HFF-Myc (cell line): ENCODE results near the gene STX16.
"Not testable (repeated sequence)": the region's sequence is repeated elsewhere in the genome, so short reads cannot be mapped to it uniquely, and the experiment has no call there.

ENCODE experiments used
- DNase-seq: peaks from one replicate; pipeline ENCODE4 v3.0.0-alpha.2; 2011; ENCODE audit warnings: low read depth; ENCODE audit errors: extremely low read depth
- H3K4me3 ChIP-seq: replicated peaks from 2 replicates; pipeline ENCODE4 v1.5.1; 2011; ENCODE audit warnings: low read depth, mild to moderate bottlenecking, control low read depth, low read length
- TF ChIP-seq, protein P1 (sequence below): IDR thresholded peaks from 2 replicates; pipeline ENCODE4 v1.5.1; 2012; ENCODE audit warnings: mild to moderate bottlenecking, low read depth, low read length, control low read depth; ENCODE audit errors: missing control alignments

Gene STX16

GRCh38 chr20:58645412-58645968 is 5.6 kb upstream of the STX16 start:
- DNase-seq = no peak
- no peak overlapping the region for H3K4me3 ChIP-seq
- TF ChIP-seq, protein P1, sequence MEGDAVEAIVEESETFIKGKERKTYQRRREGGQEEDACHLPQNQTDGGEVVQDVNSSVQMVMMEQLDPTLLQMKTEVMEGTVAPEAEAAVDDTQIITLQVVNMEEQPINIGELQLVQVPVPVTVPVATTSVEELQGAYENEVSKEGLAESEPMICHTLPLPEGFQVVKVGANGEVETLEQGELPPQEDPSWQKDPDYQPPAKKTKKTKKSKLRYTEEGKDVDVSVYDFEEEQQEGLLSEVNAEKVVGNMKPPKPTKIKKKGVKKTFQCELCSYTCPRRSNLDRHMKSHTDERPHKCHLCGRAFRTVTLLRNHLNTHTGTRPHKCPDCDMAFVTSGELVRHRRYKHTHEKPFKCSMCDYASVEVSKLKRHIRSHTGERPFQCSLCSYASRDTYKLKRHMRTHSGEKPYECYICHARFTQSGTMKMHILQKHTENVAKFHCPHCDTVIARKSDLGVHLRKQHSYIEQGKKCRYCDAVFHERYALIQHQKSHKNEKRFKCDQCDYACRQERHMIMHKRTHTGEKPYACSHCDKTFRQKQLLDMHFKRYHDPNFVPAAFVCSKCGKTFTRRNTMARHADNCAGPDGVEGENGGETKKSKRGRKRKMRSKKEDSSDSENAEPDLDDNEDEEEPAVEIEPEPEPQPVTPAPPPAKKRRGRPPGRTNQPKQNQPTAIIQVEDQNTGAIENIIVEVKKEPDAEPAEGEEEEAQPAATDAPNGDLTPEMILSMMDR = no peak

GRCh38 chr20:58646257-58646656 is 4.8 kb upstream of the STX16 start:
- no peak for DNase-seq
- no peak overlapping the region for H3K4me3 ChIP-seq
- TF ChIP-seq, protein P1 = no peak

DNA sequence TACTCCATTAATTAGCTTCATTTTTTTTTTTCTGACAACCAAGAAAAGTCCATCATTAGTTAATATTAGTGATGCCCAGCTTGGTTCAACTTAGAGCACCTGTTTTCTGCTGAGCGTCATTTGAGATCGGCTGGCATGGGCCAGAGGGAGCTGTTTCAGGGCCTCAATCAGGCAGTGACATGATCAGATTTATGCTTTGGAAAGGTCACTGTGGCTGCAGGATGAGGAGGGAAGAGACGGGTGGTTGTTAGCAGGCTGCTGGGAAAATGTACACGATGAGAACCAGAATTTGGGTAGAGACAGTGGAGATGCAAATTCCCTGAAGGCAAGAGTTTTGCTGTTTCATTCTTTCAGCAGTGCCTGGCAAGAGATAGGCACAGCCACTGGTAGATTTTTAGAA is 4.4 kb upstream of the STX16 start:
- H3K4me3 ChIP-seq = no peak overlapping the region
- TF ChIP-seq, protein P1 = no peak
- DNase-seq = no peak

- H3K4me3 ChIP-seq = no peak overlapping the region
- TF ChIP-seq, protein P1 = no peak
- no peak for DNase-seq
Observed at GRCh38 chr20:58647162-58647795, 3.8 kb upstream of the STX16 start.

DNA sequence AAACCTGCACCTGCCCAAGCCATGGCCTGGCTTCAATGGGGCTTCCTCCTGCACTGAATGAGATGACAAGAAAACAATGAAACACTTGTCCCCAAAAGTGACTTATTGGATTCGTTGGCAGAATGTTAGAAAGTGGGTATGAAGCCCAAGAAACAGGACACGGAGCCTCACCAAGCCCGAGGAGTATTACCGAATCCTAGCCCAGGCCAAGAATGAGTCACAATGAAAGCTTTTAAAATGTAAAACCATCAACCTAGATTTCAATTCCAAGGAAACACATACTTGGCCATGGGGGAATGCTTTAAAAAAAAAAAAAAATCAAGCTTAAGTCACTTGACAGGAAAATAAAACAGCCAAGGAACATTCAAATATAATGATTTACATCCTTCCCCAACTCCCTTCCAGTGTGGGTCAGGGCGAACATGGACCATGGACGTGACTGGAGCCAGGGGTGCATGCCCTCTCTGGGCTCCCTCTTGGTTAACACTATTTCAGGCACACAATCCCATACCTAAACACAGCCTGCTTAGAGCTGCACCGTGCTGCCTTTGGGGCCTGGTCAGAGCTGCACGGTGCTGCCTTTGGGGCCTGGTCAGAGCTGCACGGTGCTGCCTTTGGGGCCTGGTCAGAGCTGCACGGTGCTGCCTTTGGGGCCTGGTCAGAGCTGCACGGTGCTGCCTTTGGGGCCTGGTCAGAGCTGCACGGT is 3.1 kb upstream of the STX16 start:
- TF ChIP-seq, protein P1 = no peak
- no peak for DNase-seq

DNA sequence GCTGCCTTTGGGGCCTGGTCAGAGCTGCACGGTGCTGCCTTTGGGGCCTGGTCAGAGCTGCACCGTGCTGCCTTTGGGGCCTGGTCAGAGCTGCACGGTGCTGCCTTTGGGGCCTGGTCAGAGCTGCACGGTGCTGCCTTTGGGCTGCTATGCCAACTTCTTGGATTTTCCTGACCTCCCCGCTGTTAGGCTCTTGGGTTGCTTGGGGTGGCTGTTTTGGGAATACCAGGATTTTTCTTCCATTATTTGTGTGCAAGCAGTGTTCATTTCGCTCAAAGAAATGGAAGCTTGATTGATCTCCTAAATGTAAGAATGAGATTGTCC is 2.6 kb upstream of the STX16 start:
- not testable (repeated sequence) for DNase-seq, H3K4me3 ChIP-seq

More for the DNA sequence above, 3.1 kb upstream of the STX16 start:
- no peak overlapping the region for H3K4me3 ChIP-seq

DNA sequence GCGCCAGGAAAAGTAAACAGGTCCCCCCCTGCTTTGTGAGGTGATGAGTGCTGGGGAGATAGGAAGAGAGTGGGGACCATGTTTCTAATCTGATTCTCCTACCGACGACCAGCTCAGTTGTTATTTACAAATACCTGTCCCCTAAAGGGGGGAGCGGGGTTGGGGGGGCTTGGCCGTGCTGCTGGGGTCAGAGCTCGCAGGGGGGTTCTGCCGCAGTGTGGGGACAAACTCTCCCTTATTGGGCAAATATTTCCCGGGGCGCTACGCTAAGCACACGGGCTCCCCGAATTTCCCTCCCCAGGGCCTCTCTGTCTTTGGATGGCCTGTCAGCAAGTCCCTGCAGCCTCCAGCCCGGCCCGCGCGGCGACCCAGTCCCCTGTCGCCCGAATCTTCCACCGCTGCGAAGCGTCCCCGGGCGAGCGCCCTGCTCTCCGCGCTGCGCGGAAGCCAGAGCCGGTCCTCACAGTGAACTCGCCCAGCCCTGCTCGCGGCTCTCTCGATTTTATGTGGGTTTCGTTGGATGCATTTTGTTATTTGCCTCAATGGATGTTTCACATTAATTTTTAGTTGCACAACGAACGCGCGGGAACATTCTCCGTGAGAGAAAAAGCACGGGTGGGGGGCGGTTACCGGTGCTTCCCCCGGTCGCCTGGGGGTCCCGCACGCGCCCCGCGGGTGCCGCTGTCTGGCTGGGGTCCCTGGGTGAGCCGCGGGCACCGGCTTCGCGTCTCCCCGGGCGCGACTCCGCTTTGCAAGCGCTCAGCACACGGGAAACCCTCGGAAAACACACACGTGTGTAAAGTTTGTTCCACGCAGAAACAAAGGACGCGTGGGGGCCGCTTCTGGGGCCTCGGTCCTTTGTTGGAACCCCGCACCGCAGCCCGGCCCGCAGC is 1.5 kb upstream of the STX16 start:
- peak overlapping the region; percentile 11 for H3K4me3 ChIP-seq
- TF ChIP-seq, protein P1 = no peak
- no peak for DNase-seq
